ENCODE data around the gene GAL.
"Not testable (repeated sequence)": the region's sequence is repeated elsewhere in the genome, so short reads cannot be mapped to it uniquely, and the experiment has no call there.

The GAL gene, protein sequence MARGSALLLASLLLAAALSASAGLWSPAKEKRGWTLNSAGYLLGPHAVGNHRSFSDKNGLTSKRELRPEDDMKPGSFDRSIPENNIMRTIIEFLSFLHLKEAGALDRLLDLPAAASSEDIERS

DNA sequence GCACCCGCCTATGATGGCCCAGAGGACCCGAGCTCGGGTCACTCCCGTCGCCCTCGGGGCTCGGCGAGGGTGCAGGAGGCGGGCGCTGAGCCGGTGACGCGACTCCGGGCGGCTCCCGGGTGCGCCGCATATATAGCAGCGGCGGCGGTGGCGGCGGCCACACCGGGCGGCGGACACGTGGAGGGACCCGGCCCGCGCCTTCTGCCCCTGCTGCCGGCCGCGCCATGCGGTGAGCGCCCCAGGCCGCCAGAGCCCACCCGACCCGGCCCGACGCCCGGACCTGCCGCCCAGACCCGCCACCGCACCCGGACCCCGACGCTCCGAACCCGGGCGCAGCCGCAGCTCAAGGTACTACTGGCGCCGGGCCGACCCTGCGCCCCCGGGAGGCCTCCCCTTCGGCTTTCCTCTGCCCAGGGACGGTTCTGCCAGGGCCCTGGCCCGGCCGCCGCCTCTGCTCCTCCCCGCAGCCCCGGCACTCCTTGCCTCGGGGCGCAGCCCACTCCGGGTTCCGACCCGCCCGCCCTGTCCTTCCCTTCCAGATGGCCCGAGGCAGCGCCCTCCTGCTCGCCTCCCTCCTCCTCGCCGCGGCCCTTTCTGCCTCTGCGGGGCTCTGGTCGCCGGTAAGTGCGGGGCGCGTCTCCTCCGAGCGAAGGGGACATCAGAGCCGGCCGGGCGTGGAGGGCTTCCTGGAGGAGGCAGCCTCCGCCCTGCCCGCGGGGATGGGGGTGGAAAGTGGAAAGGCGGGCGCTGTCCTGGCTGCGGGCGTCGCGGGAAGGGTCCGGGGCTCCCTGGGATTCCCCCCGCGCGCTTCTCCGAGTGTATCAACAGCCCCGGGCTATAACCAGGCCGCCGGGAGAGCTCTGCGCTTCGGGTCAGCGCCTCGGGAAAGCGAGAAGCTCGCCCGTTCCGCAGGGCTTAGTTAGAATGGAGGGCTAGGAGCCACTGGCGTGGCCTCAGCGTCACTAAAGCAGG, at the start of gene GAL:
TSS of gene GAL (plus strand) at position 160 of the 972 bp plus-strand sequence. CDS start at position 540, 380 bp downstream.
- no peaks in the 10 kb centered on the region for H3K9me3 Mint-ChIP-seq
- H3K36me3 Mint-ChIP-seq (ENCODE audit: low read depth): no peaks in the 10 kb centered on the region
- peaks cover 66% of the 10 kb centered on the region for H3K27me3 Mint-ChIP-seq
- intact Hi-C loops (cut with micrococcal nuclease): no loop called here
- H3K4me1 Mint-ChIP-seq (ENCODE audit: low read depth): peaks cover 4% of the 10 kb centered on the region
- H3K27ac Mint-ChIP-seq: no peak within 1 kb of the TSS
- H3K4me3 Mint-ChIP-seq: peak within 1 kb of the TSS; percentile 25

DNA sequence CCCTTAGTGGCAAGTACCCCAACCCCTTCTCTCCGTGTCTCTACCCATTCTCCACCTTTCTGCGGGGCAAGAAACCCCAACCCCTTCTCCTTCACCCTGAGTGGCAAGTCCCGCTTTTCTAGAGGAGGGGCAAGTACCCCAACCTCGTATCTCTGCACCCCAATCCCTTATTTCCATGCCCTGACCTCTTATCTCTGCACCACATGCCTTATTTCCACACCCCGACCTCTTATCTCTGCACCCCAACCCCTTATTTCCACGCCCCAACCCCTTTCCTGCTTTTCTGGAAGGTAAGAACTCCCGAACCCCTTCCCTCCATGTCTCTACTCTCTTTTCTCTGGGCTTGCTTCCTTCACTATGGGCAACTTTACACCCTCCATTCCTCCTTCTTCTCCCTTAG, 49.7 kb upstream of the GAL start:
- intact Hi-C loops (cut with micrococcal nuclease): not testable (repeated sequence)
- H3K4me1 Mint-ChIP-seq (ENCODE audit: low read depth): peaks cover 10% of the 10 kb centered on the region

DNA sequence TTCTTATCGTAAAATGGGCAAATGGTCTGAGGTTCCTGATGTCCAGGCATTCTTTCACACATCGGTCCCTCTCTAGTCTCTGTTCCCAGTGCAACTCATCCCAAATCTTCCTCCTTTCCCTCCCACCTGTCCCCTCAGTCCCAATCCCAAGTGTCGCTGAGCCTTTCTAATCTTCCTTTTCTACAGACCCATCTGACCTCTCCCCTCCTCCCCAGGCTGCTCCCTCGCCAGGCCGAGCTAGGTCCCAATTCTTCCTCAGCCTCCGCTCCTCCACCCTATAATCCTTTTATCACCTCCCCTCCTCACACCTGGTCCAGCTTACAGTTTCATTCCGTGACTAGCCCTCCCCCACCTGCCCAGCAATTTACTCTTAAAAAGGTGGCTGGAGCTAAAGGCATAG, 49.2 kb upstream of the GAL start:
- Mint-ChIP-seq H3K27me3 (peaks cover 11% of the 10 kb centered on the region), H3K4me1 (ENCODE audit: low read depth) (peaks cover 10% of the 10 kb centered on the region)
- H3K27ac Mint-ChIP-seq; H3K36me3 Mint-ChIP-seq (ENCODE audit: low read depth); H3K9me3 Mint-ChIP-seq; H3K4me3 Mint-ChIP-seq; intact Hi-C loops (cut with micrococcal nuclease): not testable (repeated sequence)

More for the DNA sequence above, 49.7 kb upstream of the GAL start:
- H3K27me3 Mint-ChIP-seq: peaks cover 11% of the 10 kb centered on the region
- not testable (repeated sequence) for H3K36me3 Mint-ChIP-seq (ENCODE audit: low read depth); H3K27ac Mint-ChIP-seq; H3K9me3 Mint-ChIP-seq; H3K4me3 Mint-ChIP-seq

DNA sequence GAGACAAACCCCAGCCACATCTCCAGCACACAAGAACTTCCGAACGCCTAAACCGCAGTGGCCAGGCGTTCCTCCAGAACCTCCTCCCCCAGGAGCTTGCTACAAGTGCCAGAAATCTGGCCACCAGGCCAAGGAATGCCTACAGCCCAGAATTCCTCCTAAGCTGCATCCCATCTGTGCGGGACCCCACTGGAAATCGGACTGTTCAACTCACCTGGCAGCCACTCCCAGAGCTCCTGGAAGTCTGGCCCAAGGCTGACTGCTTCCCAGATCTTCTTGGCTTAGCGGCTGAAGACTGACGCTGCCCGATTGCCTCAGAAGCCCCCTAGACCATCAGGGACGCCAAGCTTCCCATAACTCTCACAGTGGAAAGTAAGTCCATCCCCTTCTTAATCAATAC, 48.5 kb upstream of the GAL start:
- H3K4me3 Mint-ChIP-seq; H3K27ac Mint-ChIP-seq; H3K9me3 Mint-ChIP-seq; intact Hi-C loops (cut with micrococcal nuclease); H3K36me3 Mint-ChIP-seq (ENCODE audit: low read depth): not testable (repeated sequence)
- Mint-ChIP-seq H3K27me3 (peaks cover 11% of the 10 kb centered on the region), H3K4me1 (ENCODE audit: low read depth) (peaks cover 10% of the 10 kb centered on the region)

DNA sequence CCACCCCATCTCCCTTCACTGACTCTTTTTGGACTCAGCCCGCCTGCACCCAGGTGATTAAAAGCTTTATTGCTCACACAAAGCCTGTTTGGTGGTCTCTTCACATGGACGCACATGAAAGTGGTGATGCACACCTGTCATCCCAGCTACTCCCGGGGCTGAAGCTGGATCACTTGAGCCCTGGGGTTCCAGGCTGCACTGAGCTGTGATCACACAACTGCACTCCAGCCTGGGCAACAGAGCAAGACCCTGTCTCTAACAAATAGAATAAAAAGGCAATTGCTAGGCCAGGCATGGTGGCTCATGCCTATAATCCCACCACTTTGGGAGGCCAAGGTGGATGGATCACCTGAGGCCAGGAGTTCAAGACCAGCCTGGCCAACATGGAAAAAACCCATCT, 45.0 kb upstream of the GAL start:
- peaks cover 12% of the 10 kb centered on the region for H3K27me3 Mint-ChIP-seq
- not testable (repeated sequence) for H3K36me3 Mint-ChIP-seq (ENCODE audit: low read depth)
- peaks cover 10% of the 10 kb centered on the region for H3K4me1 Mint-ChIP-seq (ENCODE audit: low read depth)

DNA sequence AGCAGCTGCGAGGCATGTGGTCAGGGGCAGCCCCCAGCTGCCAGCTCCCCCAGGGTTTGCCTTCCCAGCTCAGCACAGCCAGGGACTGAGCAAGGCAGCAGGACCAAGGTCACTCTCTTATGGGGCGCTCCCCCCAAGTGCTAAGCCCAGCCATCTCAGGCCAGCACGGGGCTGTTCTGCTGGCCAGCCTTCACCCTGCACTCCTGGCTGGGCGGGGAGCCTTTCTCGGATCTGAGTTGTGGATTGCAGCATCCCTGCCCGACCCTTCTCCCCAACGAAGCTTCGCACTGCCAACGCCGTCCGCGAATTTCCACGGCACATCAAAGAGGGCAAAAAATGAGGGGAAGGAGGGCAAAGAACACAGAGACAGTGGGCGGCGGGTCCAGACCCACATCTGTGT, 42.5 kb upstream of the GAL start:
- H3K9me3 Mint-ChIP-seq: peaks cover 26% of the 10 kb centered on the region
- H3K4me3 Mint-ChIP-seq: no peak overlapping the region
- intact Hi-C loops (cut with micrococcal nuclease): no loop called here
- peaks cover 8% of the 10 kb centered on the region for H3K27me3 Mint-ChIP-seq
- peaks cover 7% of the 10 kb centered on the region for H3K4me1 Mint-ChIP-seq (ENCODE audit: low read depth)
- H3K27ac Mint-ChIP-seq: no peak overlapping the region
- H3K36me3 Mint-ChIP-seq (ENCODE audit: low read depth): no peaks in the 10 kb centered on the region

More for the DNA sequence above, 45.0 kb upstream of the GAL start:
- H3K4me3 Mint-ChIP-seq; H3K27ac Mint-ChIP-seq; H3K9me3 Mint-ChIP-seq; intact Hi-C loops (cut with micrococcal nuclease): not testable (repeated sequence)

DNA sequence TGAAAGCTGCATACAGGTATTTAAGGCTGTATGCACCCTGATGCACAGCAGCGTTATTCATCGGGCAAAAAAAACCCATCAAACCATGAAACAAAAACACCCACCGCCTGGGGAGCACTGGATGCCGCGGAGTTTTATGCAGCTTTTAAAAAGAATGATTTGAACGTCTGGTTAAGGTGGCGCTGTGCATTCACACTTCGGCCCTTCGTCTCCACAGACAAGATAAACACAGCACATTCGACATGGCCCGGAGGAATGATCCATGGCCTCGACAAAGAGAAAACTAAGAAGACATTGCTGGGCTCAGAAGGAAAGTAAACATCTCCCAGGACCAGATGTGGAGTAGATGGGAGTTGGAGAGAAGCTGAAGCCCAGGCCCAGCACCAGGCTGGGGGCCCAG, 40.8 kb upstream of the GAL start:
- no peaks in the 10 kb centered on the region for H3K36me3 Mint-ChIP-seq (ENCODE audit: low read depth)
- H3K4me3 Mint-ChIP-seq: no peak overlapping the region
- H3K27me3 Mint-ChIP-seq: peaks cover 21% of the 10 kb centered on the region
- peaks cover 37% of the 10 kb centered on the region for H3K9me3 Mint-ChIP-seq
- no peak overlapping the region for H3K27ac Mint-ChIP-seq
- intact Hi-C loops (cut with micrococcal nuclease): no loop called here
- no peaks in the 10 kb centered on the region for H3K4me1 Mint-ChIP-seq (ENCODE audit: low read depth)

DNA sequence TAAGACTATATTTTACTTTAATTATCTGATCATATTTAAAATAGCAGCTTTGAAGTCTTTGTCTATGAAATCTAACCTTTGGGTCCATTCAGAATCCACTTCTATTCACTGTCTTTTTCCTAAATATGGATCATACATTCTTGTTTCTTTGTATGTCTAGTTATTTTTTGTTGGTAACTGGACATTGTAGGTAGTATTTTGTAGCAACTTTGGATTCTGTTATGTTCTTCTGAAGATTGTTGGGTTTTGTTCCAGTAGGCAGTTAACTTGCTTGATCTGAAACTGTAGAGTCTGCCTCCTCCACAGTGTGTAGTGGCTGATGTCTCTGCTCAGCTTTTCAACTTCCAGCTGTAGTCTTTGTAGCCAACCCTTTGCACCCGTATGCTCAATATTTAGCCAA, 37.5 kb upstream of the GAL start:
- H3K27ac Mint-ChIP-seq: no peak overlapping the region
- H3K36me3 Mint-ChIP-seq (ENCODE audit: low read depth): no peaks in the 10 kb centered on the region
- peaks cover 43% of the 10 kb centered on the region for H3K27me3 Mint-ChIP-seq
- intact Hi-C loops (cut with micrococcal nuclease): no loop called here
- peaks cover 37% of the 10 kb centered on the region for H3K9me3 Mint-ChIP-seq
- H3K4me1 Mint-ChIP-seq (ENCODE audit: low read depth): no peaks in the 10 kb centered on the region
- no peak overlapping the region for H3K4me3 Mint-ChIP-seq

DNA sequence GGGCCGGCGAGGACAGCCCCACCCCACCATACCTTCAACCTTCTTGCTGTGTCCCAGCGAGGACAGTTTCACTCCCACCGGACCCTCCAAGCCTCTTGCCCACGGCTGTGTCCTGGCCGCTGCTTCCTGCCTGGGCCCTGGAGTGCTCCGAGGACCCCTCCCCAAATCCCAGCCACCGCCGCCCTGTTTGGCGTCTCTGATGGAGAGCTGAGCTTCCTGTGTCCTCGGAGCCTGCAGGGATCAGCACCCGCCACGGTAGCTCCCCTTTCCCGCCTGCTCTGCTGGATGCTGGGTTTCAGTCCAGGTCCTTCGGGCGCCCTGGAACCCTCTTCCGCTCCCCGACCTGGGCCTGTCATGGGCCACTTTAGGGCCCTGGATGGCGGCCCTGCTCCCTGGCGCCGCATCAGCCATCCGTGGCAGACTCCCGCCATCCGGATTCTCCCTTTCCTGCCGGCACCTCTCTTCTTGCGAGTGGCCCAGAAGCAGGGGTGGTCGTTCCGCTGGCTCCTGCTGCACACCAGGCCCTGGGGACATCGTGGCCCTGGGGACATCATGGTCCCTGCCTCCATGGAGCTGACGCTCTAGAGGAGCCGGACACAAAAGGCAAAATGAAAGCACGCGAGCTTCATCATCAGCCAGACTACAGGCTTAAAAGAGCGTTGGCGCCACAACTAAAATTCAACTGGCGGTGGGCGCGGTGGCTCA, 34.3 kb upstream of the GAL start:
- H3K36me3 Mint-ChIP-seq (ENCODE audit: low read depth): no peaks in the 10 kb centered on the region
- intact Hi-C loops (cut with micrococcal nuclease): no loop called here
- H3K9me3 Mint-ChIP-seq: peaks cover 25% of the 10 kb centered on the region
- no peak overlapping the region for H3K27ac Mint-ChIP-seq
- no peak overlapping the region for H3K4me3 Mint-ChIP-seq
- peaks cover 43% of the 10 kb centered on the region for H3K27me3 Mint-ChIP-seq
- no peaks in the 10 kb centered on the region for H3K4me1 Mint-ChIP-seq (ENCODE audit: low read depth)

DNA sequence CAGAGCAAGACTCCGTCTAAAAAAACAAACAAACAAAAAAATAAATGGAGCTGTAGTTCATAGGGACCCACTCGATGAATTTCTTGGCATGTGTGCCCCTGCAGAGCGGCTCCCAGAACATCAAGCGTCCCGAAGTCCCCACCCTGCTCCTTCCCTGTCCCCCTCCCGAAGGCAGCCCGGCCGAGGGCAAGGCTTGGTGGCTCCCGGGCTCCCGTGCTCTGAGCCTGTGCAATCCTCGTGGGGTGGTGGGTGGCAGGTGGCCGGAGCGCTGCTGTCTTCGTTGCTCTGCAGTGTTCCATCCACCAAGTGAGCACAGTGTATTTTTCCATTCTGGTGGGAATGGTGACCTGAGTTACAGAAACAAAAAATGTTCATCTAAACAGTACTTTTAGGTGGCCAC, 33.5 kb upstream of the GAL start:
- peaks cover 22% of the 10 kb centered on the region for H3K9me3 Mint-ChIP-seq
- no peaks in the 10 kb centered on the region for H3K4me1 Mint-ChIP-seq (ENCODE audit: low read depth)
- H3K27me3 Mint-ChIP-seq: peaks cover 43% of the 10 kb centered on the region
- no peak overlapping the region for H3K27ac Mint-ChIP-seq
- intact Hi-C loops (cut with micrococcal nuclease): no loop called here
- no peak overlapping the region for H3K4me3 Mint-ChIP-seq
- H3K36me3 Mint-ChIP-seq (ENCODE audit: low read depth): no peaks in the 10 kb centered on the region

DNA sequence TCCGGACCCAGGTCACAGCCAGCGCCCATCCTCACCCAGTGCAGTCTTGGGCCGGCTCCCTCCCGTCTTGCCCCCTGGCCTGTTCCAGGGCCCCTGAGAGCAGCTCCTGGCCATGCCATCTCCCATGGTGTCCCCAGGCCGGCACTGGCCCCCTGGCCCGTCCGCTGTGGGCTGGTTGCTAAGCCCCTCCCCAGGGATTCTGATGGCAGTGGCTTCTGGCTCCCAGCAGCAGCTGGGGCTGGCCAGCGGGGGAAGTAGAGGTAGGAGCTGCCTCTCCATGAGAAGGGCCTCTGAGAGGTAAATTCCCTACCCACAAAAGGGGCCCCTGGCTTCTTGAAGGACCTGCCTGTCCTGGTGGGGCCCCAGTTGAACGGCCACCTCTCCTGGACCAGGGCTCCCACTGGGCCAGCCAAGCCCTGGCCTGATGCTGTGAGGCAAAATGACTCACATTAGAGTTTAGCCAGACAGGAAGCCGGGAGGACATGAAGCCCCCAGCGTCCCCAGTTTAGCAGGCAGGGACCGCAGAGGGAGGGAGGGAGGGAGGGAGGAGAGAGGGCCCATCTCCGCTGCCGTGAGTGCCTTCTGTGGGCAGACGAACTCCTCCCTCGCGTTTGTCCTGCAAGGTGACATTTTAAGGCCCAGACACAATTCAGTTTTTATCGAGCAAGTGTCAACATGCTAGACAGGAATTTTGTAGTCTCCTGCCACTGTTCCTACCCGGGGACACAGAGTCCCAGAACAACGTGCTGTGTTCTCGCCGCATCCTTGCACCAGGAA, 32.9 kb upstream of the GAL start:
- no peaks in the 10 kb centered on the region for H3K4me1 Mint-ChIP-seq (ENCODE audit: low read depth)
- no peak overlapping the region for H3K27ac Mint-ChIP-seq
- H3K9me3 Mint-ChIP-seq: peaks cover 16% of the 10 kb centered on the region
- H3K36me3 Mint-ChIP-seq (ENCODE audit: low read depth): no peaks in the 10 kb centered on the region
- no peak overlapping the region for H3K4me3 Mint-ChIP-seq
- intact Hi-C loops (cut with micrococcal nuclease): no loop called here
- peaks cover 40% of the 10 kb centered on the region for H3K27me3 Mint-ChIP-seq

DNA sequence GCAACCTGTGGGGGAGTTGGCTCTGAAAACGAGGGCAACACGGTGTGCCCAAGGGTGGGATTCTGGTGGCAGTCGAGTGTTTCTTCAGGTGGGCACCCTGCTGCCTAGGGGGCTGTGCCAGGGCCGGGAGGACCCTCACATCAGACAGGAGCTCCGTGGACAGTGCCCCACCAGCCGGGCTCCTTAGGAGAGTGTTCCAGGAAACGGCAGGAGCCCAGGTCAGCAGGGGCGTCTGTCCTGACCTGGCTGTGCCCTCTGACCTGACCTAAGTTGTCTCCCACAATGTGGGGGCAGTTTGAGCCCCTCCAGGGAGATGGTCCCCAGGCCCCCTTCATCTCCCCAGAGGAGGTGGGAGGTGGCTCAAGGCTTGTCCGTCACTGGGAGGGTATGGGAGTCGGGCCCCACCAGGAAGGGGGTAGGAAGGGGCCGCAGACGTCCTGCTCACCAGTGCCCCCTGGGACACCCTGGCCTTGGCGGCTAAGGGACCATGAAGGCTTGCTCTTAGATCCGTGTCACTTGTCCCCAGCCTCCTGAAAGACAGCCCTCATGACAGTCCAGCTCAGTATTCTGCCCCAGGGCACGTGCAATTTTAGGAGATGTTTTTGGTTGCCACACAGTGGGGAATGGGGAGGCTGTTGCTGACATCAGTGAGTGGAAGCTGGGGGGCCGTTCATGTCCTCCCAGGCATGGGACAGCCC, 32.2 kb upstream of the GAL start:
- Mint-ChIP-seq H3K36me3 (ENCODE audit: low read depth) (no peaks in the 10 kb centered on the region), H3K4me3 (no peak overlapping the region), H3K27me3 (peaks cover 36% of the 10 kb centered on the region), H3K4me1 (ENCODE audit: low read depth) (no peaks in the 10 kb centered on the region), H3K9me3 (peaks cover 9% of the 10 kb centered on the region), H3K27ac (no peak overlapping the region)
- intact Hi-C loops (cut with micrococcal nuclease): no loop called here

DNA sequence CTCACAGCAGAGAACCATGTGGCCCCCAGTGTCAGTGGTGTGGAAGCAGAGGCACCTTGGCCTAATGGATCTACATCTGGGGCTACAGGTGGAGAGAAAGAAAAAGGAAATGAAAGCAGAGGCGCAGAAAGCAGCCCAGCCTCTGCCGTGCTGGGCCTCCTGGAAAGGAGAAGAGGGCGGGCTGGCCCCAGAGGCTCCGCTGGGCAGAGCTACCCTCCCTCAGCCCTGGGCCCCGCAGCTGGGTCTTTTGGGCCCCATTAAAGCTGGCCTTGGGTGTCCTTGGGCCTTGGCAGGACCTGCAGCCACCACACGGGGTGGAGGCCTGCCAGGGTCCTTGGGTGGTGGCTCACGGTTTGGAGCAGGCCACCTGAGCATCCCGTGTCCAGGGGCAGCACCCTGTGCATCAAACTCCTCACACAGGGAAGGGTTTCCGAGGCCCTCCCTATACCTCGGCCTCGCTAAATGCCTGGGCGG, 31.6 kb upstream of the GAL start:
- H3K4me1 Mint-ChIP-seq (ENCODE audit: low read depth): no peaks in the 10 kb centered on the region
- H3K36me3 Mint-ChIP-seq (ENCODE audit: low read depth): no peaks in the 10 kb centered on the region
- no peak overlapping the region for H3K27ac Mint-ChIP-seq
- intact Hi-C loops (cut with micrococcal nuclease): no loop called here
- H3K9me3 Mint-ChIP-seq: peaks cover 3% of the 10 kb centered on the region
- H3K27me3 Mint-ChIP-seq: peaks cover 30% of the 10 kb centered on the region
- no peak overlapping the region for H3K4me3 Mint-ChIP-seq
